ENCODE measurements around the gene HYLS1.
"Not testable (repeated sequence)": the region's sequence is repeated elsewhere in the genome, so short reads cannot be mapped to it uniquely, and the experiment has no call there.

The HYLS1 gene, protein sequence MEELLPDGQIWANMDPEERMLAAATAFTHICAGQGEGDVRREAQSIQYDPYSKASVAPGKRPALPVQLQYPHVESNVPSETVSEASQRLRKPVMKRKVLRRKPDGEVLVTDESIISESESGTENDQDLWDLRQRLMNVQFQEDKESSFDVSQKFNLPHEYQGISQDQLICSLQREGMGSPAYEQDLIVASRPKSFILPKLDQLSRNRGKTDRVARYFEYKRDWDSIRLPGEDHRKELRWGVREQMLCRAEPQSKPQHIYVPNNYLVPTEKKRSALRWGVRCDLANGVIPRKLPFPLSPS

DNA sequence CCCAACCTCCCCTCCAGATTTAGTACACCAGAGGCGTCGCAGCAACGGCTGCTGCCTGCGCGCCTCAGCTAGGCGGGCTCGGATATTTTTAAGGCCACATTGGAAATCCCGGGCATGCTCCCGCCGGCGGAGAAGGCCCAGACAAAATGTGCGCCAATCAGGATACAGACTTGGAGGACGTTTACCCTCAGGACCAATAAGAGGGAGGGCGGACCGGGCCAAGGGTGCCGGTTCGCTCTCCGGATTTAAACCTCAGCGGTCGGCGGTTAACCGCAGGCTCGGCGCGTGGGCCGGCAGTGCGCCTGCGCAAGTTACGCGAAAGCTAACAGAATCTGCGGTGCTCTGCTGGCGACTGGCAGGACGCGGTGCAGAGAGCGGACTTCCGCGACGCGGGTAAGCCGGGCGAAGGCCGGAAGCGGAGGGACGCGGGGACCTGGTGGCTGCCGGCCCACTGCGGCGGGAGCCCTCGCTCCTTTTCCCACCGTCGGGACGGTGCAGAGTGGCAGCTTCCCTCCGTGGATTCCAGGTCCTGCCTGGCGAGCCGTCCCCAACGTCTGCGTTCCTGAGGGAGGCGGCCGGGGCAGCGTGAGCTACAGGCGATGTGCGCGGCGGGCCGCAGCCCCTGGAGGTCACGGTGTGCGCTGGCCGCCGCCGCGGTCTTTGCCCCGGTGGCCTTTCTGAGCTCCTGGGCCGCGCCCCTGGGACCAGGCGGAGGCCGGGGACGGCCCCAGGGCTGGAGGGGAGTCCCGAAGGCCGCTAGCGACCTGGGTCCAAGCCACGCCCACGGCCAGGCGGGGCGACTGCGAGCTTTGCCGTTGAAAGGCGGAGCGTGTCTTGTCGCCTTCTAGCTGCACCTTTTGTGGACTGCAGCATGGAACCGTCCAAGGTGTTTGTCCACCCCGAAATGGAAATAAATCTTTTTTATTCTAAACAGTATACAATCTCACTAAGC is at the start of gene HYLS1:
TSS of gene HYLS1 (plus strand) at position 296 of the 952 bp plus-strand sequence. CDS start 11,701 bp downstream, outside the sequence.
- peak; percentile 82 for DNase-seq

GRCh38 chr11:125842321-125842948 is 45.0 kb upstream of the HYLS1 start:
- DNase-seq = no peak

- no peak for DNase-seq
Observed at GRCh38 chr11:125846188-125846587, 41.3 kb upstream of the HYLS1 start.

DNA sequence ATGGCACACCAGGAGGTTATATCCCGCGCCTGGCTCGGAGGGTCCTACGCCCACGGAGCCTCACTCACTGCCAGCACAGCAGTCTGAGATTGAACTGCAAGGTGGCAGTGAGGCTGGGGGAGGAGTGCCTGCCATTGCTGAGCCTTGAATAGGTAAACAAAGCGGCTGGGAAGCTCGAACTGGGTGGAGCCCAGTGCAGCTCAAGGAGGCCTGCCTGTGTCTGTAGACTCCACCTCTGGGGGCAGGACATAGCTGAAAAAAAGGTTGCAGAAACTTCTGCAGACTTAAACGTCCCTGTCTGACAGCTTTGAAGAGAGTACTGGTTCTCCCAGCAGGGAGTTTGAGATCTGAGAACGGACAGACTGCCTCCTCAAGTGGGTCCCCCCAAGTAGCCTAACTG is 29.8 kb upstream of the HYLS1 start:
- not testable (repeated sequence) for DNase-seq

- DNase-seq = not testable (repeated sequence)
Observed at GRCh38 chr11:125862786-125863185, 24.7 kb upstream of the HYLS1 start.

- not testable (repeated sequence) for DNase-seq
Observed at GRCh38 chr11:125865354-125865753, 22.1 kb upstream of the HYLS1 start.

- DNase-seq = no peak
Observed at GRCh38 chr11:125869521-125869920, 17.9 kb upstream of the HYLS1 start.

- DNase-seq = peak; percentile 8
Observed at GRCh38 chr11:125871391-125872137, 15.9 kb upstream of the HYLS1 start.

GRCh38 chr11:125872138-125872491 is 15.4 kb upstream of the HYLS1 start:
- no peak for DNase-seq

DNA sequence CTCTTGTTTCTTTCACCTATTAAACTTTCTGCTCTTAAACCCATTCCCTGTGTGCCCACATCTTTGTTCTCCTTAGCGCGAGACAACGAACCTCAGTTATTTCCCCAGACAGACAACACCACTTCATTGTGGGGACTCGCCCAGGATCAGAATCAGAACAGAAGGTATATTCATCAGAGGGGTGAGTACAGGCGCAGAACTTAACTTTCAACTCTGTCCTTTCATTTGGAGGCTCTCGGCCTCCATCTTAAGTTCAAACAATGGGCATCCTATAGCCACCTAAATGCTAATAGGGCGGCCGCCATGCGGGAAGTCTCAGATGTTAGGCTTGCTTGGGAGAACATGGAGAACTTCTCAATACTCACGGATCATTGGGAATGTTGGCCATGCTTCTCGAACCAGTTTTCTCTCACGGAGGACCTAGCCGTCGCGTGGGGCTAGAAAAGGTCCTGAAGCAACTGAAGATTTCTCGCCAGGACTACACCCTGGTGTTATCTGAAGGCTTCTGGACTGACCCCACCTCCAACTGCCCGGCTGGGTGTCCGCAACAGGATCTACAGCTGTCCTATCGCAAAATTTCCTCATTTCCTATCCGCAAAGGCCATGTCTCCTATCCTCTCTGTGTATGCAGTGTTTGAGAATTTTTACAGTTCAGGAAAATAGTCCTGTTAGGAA is 13.4 kb upstream of the HYLS1 start:
- no peak for DNase-seq

- peak; percentile 45 for DNase-seq
Observed at GRCh38 chr11:125874556-125875124, 12.8 kb upstream of the HYLS1 start.

DNA sequence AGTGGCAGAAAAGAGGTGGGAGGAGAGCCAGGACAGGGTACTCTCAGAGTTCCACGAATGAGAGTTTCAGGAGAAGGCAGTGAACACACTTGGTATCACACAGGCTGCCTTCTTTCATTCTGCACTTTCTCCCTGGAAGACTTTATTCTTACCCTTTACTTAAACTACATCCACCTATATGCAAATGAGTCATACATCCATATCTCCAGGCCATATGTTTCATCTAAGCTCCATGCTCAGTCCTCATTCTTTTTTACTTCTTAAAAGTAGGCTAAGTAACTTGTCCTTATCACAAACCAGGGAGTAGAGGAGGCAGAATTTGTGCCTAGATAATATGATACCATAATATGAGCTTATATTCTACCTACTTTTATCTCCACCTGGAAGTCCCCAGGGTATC is 6.2 kb upstream of the HYLS1 start:
- no peak for DNase-seq

- no peak for DNase-seq
Observed at GRCh38 chr11:125883375-125883774, 4.1 kb upstream of the HYLS1 start.

DNA sequence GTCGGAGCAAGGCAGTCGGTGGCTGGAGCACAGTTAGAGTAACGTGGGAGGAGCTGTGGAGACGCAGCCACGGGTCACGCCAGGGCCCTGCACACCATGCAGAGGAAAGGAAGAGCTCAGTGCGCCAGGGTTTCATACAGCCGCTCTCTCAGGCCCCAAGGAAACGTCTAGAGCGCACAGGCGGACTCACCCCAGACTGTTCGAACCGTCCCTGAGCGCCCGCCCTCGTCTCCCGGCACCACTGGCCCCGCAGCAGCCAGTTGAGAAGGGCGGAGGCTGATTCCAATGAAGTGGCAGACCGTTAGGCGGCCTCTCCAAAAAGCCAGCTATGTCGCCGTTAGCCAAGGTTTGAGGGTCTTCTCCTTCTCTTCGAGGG is 483 bp upstream of the HYLS1 start:
- DNase-seq = no peak

DNA sequence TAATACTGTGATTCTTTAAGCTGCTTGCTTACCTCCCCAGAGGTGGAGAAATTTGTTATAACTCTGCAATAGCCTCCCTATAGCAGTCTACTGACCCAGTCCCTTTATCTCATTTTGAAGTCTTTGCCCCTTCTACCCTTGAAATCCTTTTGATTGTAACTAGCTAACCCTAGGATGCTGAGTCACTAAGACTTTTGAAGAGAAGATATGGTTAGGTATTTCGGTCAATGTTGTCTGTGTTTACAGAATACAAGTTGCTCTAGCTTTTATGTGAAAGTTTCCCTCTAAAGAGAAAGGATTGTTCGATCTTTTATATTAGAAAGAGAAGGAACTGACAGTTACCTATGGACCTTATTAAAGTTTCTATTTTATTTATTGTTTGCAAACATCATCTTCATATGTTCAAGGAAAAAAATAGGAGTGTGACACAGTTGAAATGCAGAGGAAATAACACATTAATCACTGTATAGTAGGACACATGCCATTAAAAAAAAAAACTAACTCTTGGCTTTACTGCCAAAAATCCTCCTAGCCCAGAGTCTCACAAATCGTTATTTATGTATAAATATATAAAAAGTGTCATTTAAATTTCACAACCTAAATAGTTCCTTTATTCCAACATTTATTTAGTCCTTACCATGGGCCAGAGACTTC is 3.1 kb downstream of the HYLS1 start:
- DNase-seq = no peak

- no peak for DNase-seq
Observed at GRCh38 chr11:125892071-125892470, 4.6 kb downstream of the HYLS1 start.

DNA sequence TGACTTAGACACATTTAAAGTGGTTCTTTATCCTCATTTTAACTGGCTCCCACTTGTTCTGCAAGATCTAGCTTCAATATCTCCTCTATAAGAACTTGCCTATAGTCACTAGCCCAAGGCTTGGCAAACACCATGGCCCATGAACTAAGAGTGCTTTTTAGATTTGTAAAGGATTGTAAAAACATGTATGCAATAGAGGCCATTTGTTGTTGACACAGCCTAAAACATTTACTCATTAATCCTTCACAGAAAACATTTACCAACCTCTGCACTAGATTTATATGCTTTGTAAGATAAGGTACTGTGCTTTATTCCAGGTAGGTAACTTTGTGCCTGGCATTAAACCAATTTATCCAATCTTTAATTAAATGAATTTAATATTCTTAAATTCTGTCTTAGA is 5.5 kb downstream of the HYLS1 start:
- DNase-seq = no peak

DNA sequence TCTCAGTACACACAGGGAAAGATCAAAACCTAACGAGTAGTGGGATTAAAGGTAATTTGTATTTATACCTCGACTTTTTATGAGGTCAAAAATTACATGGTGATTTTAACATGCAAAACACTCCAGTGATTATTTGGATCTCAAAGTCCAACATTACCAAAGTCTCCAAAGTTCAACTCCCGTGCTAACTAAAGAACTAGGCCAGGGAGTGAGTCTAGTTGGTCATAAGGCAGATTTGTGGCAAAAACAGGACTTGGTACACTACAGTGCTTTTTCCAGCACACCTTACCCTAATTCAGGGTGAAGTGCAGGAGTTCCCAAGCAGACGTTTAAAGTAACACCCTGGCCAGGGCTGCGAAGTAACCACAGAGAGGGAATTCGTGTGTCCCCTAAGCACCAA is 14.4 kb downstream of the HYLS1 start:
- DNase-seq = no peak

GRCh38 chr11:125902277-125902926 is 14.9 kb downstream of the HYLS1 start:
- DNase-seq = no peak

GRCh38 chr11:125902927-125903710 is 15.7 kb downstream of the HYLS1 start, which contains the start of gene PUS3:
Gene PUS3 (minus strand): TSS chr11:125903206. CDS start chr11:125896284, 6,922 bp downstream.
- peak; percentile 84 for DNase-seq

Data from NCI-H1436 (cell line).